ENCODE data around the gene SLC2A9. TPM values are rescaled to one million over a fixed set of nuclear protein-coding genes. Genes with fewer than 3 reads are reported as not detected.

The SLC2A9 gene
- total and polyA plus RNA-seq, 2 of the 4 experiments (the other 2 are of a cell fraction) = 0.72 to 2.1 TPM

DNA sequence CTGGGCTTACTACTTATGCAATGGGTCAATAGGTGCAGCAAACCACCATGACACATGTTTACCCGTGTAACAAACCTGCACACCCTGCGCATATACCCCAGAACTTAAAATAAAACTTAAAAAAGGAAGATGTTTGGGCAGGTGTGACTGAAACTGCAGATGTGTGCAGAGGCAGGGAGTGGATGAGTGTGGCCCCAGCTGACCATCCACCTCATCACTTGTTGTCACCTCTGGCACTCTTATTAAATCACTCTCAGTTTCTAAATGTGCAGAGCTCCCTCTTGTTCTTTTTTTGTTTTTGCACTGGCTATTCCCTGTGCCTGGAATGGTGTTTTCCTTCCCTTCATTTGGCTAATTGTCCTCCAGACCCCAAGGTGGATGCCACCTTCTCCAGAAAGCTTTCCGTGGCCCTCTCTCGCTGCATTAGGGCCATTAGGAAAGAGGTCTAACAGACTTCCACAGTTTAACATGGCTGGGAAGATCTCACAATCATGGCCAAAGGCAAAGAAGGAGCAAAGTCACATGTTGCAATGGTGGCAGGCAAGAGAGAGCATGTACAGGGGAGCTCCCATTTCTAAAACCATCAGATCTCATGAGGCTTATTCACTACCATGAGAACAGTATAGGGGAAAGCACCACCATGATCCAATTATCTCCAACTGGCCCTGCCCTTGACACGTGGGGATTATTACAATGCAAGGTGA lies 58.5 kb downstream of the SLC2A9 start:
- H3K4me3 ChIP-seq (ENCODE audit: insufficient read depth, low read depth, low read length) = no peak overlapping the region
- H2BK5ac ChIP-seq (ENCODE audit: low read depth, low read length, poor library complexity, severe bottlenecking) = no peak overlapping the region
- H3K4ac ChIP-seq (ENCODE audit: low read depth, low read length) = no peak overlapping the region
- H4K5ac ChIP-seq (ENCODE audit: low read depth, low read length) = no peak overlapping the region
- H3K18ac ChIP-seq (ENCODE audit: low read depth, low read length) = no peak overlapping the region
- H3K79me1 ChIP-seq (ENCODE audit: low read depth in 1 of 2, low read length in 2 of 2) = no peaks in the 10 kb centered on the region
- no peak for ATAC-seq (ENCODE audit: low read depth)
- H3K14ac ChIP-seq (replicated peaks; ENCODE audit: low read depth, low read length) = no peak overlapping the region
- no peaks in the 10 kb centered on the region; the same call in 1 of the 2 replicates for H3K4me1 ChIP-seq (ENCODE audit: control insufficient read depth, insufficient read depth, low read length)
- ChIA-PET POLR2A (ENCODE audit: unreplicated experiment) (no interaction called here), CTCF (no interaction called here)
- H2AK9ac ChIP-seq (replicated peaks; ENCODE audit: low read depth, low read length, poor library complexity) = no peak overlapping the region
- no peak overlapping the region for H2BK20ac ChIP-seq (ENCODE audit: low read depth, low read length)
- no peak overlapping the region for H2AFZ ChIP-seq (replicated peaks; ENCODE audit: low read length, poor library complexity)
- no peak overlapping the region for H4K8ac ChIP-seq (ENCODE audit: low read depth in 2 of 2, low read length in 2 of 2)
- no peak overlapping the region for H3K9ac ChIP-seq (ENCODE audit: low read depth, low read length)
- dilution Hi-C loops (cut with HindIII; ENCODE audit: low sequenced_read_pairs, unreplicated experiment) (no loop called here), intact Hi-C loops (cut with micrococcal nuclease) (no loop called here), in situ Hi-C loops (cut with MboI; ENCODE audit: low sequenced_read_pairs) (no loop called here)
- no peak overlapping the region for H3K23ac ChIP-seq (ENCODE audit: low read depth, low read length)
- H3K56ac ChIP-seq (ENCODE audit: extremely low read depth, insufficient read depth, low read length) = no peak overlapping the region
- no CpG with 5 or more reads among the region's 5 CpGs for WGBS, 2 experiments (ENCODE audit: extremely low coverage in 2 of 2, insufficient read length in 1 of 2)
- DNase-seq = no peak
- no peaks in the 10 kb centered on the region for H3K27me3 ChIP-seq (ENCODE audit: control insufficient read depth, insufficient read depth, low read length)
- H3K4me2 ChIP-seq (ENCODE audit: low read depth, low read length) = no peak overlapping the region
- H4K91ac ChIP-seq (ENCODE audit: insufficient read depth, low read depth, low read length) = no peak overlapping the region
- TF ChIP-seq FOS (IDR thresholded peaks at IDR 0.05; ENCODE audit: low read depth, low read length) (no peak), RAD21 (IDR thresholded peaks at IDR 0.05; ENCODE audit: low read length) (no peak), RCOR1 (IDR thresholded peaks at IDR 0.05; ENCODE audit: insufficient replicate concordance, low read length) (no peak), CEBPB (IDR thresholded peaks at IDR 0.05; ENCODE audit: low read depth, low read length) (no peak), USF2 (IDR thresholded peaks at IDR 0.05; ENCODE audit: low read depth, low read length) (no peak), SMC3 (IDR thresholded peaks at IDR 0.05; ENCODE audit: low read depth, low read length) (no peak), CHD1 (IDR thresholded peaks at IDR 0.05; ENCODE audit: low read depth, low read length) (no peak)
- no peaks in the 10 kb centered on the region for H3K36me3 ChIP-seq (ENCODE audit: control insufficient read depth, insufficient read depth, low read length)
- no peak overlapping the region for H2AK5ac ChIP-seq (ENCODE audit: low read depth, low read length)
- peaks cover 2% of the 10 kb centered on the region; the same call in 1 of the 2 replicates for H3K9me3 ChIP-seq (ENCODE audit: control insufficient read depth, insufficient read depth, low read length)
- H3K27ac ChIP-seq (ENCODE audit: insufficient read depth, low read length) = no peak overlapping the region
- no peak overlapping the region for H2BK15ac ChIP-seq (ENCODE audit: low read depth, low read length)
- no peak overlapping the region for H2BK120ac ChIP-seq (ENCODE audit: low read depth, low read length)
- H3K9me1 ChIP-seq (ENCODE audit: insufficient read depth, low read length) = no peaks in the 10 kb centered on the region
- no TSS peak for BruUV-seq (replicated peaks)
- no peaks in the 10 kb centered on the region for H4K20me1 ChIP-seq (ENCODE audit: insufficient read depth, low read length)
